Kidney epithelial cell (primary cell): ENCODE results near the gene CRYBA4. TPM values are rescaled to one million over a fixed set of nuclear protein-coding genes. Genes with fewer than 3 reads are reported as not detected.
A peak's percentile ranks its signal among the peaks of the same experiment; 100 is the strongest.

Experiments used
- DNase-seq: peaks from one replicate; pipeline ENCODE4 v3.0.0-alpha.2; 2010; ENCODE audit warnings: low read depth
- H3K27me3 ChIP-seq: 2 replicates; pipeline ENCODE4 v1.6.0; 2011; ENCODE audit warnings: low read length; ENCODE audit not compliant: control insufficient read depth, insufficient read depth
- H3K36me3 ChIP-seq: 2 replicates; pipeline ENCODE4 v1.5.1; 2011; ENCODE audit warnings: low read length; ENCODE audit not compliant: control insufficient read depth, insufficient read depth
- H3K4me3 ChIP-seq: 2 replicates; pipeline ENCODE4 v1.5.1; 2011; ENCODE audit warnings: low read depth, mild to moderate bottlenecking, control low read depth, low read length
- total RNA-seq: library from RNA; depleted of rRNA; stranded (reverse); fragments of >200 nt; gene quantifications from 2 replicates; pipeline ENCODE4 v1.2.3, GENCODE V29; 2015
- TF ChIP-seq, protein P1 (sequence below): IDR thresholded peaks from 2 replicates; pipeline ENCODE4 v1.5.1; 2011; ENCODE audit warnings: mild to moderate bottlenecking, moderate library complexity, low read length, control low read depth, inconsistent platforms; ENCODE audit not compliant: insufficient read depth, poor library complexity, severe bottlenecking

The CRYBA4 gene
- total RNA-seq, 1 donor from 2014 or later = not detected

GRCh38 chr22:26651815-26652214, 30.1 kb downstream of the CRYBA4 start:
- H3K27me3 ChIP-seq = peaks cover 33% of the 10 kb centered on the region
- no peak for DNase-seq
- no peaks in the 10 kb centered on the region for H3K36me3 ChIP-seq
- no peak overlapping the region for H3K4me3 ChIP-seq
- TF ChIP-seq, protein P1, sequence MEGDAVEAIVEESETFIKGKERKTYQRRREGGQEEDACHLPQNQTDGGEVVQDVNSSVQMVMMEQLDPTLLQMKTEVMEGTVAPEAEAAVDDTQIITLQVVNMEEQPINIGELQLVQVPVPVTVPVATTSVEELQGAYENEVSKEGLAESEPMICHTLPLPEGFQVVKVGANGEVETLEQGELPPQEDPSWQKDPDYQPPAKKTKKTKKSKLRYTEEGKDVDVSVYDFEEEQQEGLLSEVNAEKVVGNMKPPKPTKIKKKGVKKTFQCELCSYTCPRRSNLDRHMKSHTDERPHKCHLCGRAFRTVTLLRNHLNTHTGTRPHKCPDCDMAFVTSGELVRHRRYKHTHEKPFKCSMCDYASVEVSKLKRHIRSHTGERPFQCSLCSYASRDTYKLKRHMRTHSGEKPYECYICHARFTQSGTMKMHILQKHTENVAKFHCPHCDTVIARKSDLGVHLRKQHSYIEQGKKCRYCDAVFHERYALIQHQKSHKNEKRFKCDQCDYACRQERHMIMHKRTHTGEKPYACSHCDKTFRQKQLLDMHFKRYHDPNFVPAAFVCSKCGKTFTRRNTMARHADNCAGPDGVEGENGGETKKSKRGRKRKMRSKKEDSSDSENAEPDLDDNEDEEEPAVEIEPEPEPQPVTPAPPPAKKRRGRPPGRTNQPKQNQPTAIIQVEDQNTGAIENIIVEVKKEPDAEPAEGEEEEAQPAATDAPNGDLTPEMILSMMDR = no peak

DNA sequence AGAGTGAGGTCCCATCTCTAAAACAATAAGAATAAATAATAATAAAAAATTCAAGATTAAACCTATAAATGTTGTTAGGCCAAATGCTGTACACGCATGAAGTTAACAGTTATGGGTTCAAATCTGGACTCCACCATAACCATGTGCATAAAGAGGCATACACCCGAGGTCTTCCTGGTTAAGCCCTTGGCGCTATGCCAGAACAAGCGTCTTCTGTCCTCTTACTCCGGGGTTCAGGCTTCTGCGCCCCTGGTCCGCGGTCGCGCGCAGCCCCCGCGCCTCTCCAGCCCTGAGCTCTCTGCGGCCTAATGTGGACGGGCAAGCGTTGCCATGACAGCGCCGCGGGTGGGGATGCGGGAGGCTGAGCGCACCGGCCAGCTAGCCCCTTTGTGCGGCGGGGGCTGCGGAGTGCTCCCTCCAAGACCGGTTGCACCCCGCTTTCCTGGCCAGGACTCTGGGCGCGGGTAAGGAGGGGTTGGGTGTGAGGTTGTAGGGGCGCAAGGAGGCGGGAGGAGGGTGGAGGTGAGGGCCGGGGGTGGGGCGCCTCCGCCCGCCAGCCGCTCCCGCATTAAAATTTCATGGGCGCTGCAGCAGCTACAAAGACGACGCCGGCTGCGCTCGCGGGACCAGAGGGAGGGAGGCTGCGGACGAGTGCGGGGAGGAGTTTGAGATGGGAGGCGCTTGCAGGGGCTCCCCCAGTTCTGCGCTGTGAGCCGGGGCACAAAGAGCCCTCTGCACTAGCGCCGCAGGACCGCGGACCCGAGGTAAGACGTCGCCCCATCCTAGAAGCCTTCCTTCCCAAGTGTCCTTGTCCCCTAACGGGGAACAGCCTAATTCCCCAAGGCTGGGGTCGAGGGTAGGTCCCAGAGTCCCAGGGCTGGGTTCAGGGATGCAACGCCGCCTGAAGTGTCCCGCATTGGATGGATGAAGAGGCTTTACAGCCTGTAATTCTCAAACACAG, 35.4 kb downstream of the CRYBA4 start, which contains the start of gene MIAT:
TSS of gene MIAT (plus strand) at position 698 of the 961 bp plus-strand sequence.
- Histone ChIP-seq H3K36me3 (no peaks in the 10 kb centered on the region), H3K4me3 (peak within 1 kb of the TSS; percentile 17), H3K27me3 (peaks cover 28% of the 10 kb centered on the region)
- TF ChIP-seq, protein P1 = no peak
- no peak for DNase-seq

GRCh38 chr22:26658161-26658560, 36.4 kb downstream of the CRYBA4 start:
- DNase-seq = no peak
- H3K4me3 ChIP-seq = peak overlapping the region; percentile 17
- no peaks in the 10 kb centered on the region for H3K36me3 ChIP-seq
- H3K27me3 ChIP-seq = peaks cover 22% of the 10 kb centered on the region
- TF ChIP-seq, protein P1 = no peak

- H3K4me3 ChIP-seq = peak overlapping the region; percentile 17
- H3K36me3 ChIP-seq = no peaks in the 10 kb centered on the region
- H3K27me3 ChIP-seq = peaks cover 19% of the 10 kb centered on the region
- peak; percentile 93 for DNase-seq
- TF ChIP-seq, protein P1 = no peak
Observed at GRCh38 chr22:26658671-26659478, 37.1 kb downstream of the CRYBA4 start.

DNA sequence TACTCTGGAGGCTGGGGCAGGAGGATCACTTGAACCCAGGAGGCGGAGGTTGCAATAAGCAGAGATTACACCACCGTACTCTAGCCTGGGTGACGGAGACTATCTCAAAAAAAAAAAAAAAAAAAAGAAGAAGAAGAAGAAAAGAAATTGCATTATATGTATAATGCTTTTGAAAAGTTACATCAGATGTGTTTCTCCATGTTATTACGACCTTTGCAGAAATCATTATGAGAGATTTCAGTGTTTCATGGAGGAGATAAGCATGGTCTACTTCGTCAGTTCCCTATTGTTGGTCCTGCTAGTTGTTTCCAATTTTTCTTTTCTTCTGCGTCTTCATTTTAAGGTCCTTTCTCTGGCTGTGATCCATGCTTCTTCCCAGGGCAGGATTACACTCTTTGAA, 38.6 kb downstream of the CRYBA4 start:
- Histone ChIP-seq H3K4me3 (no peak overlapping the region), H3K27me3 (peaks cover 19% of the 10 kb centered on the region), H3K36me3 (no peaks in the 10 kb centered on the region)
- TF ChIP-seq, protein P1 = no peak
- DNase-seq = no peak
